Fibroblast of skin of abdomen (primary cell): ENCODE results near the gene B3GAT1.

Experiments
- DNase-seq: peaks from one replicate; pipeline ENCODE4 v3.0.0-alpha.2; 2013

Gene B3GAT1

GRCh38 chr11:134371436-134372185 lies 40.4 kb downstream of the B3GAT1 start:
- DNase-seq = no peak

GRCh38 chr11:134370526-134371435 lies 41.3 kb downstream of the B3GAT1 start:
- DNase-seq = no peak

- DNase-seq = no peak
Observed at GRCh38 chr11:134369656-134370525, 42.2 kb downstream of the B3GAT1 start.

- DNase-seq = no peak
Observed at GRCh38 chr11:134367781-134368180, 44.3 kb downstream of the B3GAT1 start.

- DNase-seq = no peak
Observed at GRCh38 chr11:134366254-134366653, 45.8 kb downstream of the B3GAT1 start.

DNA sequence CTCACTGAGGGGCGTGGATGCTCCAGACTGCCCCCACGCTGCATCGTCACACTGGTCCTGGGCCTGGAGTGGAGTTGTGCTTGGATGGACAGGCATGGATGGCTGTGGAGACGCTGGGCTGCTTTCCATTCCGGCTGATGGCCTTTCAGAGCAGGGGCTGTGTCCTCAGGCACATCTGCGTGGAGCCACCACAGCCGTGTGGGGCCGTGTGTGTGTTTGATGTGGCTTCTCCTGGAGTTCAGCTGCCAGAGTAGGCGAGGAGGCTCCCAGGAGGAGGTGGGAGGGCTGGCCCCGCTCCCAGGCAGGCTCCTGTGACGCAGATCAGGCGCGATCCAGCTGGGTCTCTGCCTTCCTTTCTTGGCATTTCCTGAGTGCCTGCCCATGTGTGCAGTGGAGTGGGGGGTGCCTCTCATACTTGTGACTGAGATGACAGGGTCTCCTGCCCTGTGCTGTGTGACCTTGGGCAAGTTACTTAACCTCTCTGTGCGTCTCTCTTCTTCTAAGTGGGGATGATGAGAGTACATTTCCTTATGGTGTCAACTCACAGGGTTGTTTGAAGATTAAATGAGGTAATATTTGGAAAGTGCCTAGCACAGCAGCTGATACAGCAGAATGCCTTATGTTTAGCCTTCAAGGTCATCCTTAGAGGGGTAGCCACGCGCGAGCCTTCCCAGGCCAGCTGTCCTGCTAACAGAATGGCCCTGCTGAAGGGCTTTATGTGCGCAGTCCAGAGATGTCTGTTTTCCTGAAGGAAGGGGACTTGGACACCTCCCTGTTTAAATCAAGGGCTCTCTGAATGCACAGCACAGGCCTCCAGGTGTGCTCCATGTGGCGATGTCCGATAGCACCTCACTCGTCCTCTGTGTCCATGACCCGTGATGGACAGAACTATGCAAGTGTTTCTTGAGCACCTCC lies 46.8 kb downstream of the B3GAT1 start:
- DNase-seq = no peak

- no peak for DNase-seq
Observed at GRCh38 chr11:134364261-134364660, 47.8 kb downstream of the B3GAT1 start.

DNA sequence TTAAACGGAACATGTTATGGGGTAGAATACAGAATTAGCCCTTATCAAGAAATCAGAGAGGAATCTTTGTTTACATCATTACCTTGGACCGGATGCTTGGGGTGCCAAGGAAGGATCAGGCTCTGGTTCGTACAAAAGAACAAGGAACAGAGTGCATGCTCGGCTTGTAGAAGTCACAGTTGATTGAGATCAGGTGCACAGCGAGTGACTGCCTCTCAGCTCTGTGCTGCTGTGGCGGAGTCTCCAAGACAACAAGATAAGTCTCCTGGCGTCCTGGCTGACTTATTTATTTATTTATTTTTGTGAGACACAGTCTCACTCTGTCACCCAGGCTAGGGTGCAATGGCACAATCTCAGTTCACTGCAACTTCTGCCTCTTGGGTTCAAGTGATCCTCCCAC lies 48.5 kb downstream of the B3GAT1 start:
- DNase-seq = no peak

GRCh38 chr11:134363161-134363560 lies 48.9 kb downstream of the B3GAT1 start:
- no peak for DNase-seq

- DNase-seq = no peak
Observed at GRCh38 chr11:134362192-134362901, 49.7 kb downstream of the B3GAT1 start.

GRCh38 chr11:134361661-134362060 lies 50.4 kb downstream of the B3GAT1 start:
- DNase-seq = no peak

DNA sequence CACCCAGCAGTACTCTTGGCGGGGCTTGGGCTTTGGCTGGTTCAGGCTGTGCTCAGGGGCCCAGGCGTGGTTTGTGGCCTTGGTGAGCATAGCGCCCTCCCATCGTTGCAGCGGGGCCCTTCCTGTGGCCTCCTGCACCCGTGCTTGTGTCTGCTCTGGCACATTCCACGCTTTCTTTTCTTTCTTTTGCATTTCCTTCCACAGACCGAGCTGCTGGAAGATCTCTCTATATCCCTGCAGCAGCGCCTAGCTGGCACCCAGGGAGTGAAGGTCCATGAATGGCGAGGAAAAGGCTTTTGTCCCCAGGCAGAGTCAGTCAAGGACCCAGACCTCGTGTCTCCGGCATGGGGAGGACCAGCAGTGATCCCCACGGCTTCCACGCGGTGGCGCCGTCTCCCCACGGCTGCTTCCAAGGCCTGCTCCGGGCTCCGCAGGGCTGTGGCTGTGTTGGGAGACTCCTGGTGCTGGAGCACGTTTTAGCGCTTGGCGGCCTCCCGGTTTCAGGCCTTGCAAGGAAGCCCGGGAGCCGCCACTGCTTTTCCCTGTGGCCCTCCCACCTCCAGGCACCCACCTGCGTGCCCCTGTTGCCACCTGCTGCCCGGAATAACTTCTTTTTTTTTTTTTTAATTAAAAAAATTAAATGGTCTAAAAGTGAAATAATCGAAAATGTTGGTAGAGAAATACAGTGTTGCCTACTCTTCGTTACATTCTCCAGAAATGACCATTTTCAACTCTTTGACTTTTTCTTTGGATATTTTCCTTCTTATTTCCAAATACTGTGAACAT lies 51.8 kb downstream of the B3GAT1 start:
- peak; percentile 47 for DNase-seq

DNA sequence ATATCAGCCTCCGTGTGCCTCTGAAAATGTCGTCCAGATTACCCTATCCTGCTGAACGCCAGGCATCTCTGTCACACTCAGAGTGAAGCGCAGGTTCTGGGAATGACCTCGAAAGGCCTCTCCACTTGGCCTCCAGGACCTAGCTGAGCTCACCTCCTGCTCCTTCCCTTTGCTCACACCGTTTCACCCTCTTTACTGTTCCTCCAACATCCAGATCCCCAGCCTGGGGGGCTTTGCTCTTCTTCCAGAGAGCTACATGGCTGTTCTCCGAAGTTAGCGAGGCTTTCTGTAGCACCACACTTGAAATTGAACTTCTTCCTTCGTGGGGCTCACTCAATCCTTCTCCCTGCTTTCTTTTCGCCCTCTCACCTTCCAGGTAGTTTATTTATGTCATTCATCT lies 52.4 kb downstream of the B3GAT1 start:
- no peak for DNase-seq

- no peak for DNase-seq
Observed at GRCh38 chr11:134358856-134359490, 53.1 kb downstream of the B3GAT1 start.

DNA sequence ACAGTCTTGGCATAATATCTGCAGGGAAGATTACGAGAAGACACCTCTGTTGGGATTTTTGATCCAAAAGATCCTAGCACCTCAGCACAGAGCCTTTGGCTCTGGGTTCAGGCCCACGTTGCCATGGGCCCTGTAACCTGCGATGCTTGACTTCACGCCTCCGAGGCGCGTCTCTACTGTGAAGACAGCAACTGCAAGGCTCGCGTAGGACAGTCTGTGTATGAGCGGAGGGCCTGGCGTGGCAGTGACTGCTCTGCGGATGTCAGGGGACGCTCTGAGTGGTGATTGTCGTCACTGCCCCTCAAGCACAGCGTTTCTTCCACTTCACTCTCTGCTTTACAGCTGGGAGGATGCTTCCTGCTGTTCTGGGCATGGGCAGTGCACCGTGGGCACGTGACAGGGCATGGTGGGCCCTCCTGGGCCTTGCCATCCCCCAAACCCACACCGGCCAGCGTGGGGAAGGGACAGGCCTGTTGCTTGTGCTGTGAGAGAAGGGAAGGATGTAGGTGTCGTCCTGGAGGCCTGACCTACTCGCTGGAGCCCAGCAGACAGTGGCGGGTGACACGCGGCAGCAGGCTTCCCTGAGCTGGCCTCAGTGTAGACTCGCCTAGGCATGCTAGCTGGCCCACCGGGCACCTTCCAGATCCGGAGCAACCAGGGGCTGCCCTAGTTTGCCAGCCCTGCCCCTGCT lies 53.7 kb downstream of the B3GAT1 start:
- no peak for DNase-seq

DNA sequence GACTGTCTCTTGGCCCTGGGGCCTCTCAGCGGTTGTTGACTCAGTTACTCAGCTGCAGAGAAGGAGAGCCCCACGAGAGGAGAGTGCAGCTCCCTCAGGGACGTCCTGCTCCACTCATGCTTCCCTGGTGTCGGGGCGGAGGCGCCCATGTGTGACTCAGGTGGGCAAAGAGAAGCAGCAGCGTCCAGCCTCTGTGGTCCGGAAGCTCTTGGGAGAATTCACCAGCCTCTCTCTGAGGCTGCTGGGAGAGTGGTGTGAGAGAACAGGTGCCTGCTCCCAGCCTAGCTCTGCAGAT lies 54.5 kb downstream of the B3GAT1 start:
- no peak for DNase-seq

DNA sequence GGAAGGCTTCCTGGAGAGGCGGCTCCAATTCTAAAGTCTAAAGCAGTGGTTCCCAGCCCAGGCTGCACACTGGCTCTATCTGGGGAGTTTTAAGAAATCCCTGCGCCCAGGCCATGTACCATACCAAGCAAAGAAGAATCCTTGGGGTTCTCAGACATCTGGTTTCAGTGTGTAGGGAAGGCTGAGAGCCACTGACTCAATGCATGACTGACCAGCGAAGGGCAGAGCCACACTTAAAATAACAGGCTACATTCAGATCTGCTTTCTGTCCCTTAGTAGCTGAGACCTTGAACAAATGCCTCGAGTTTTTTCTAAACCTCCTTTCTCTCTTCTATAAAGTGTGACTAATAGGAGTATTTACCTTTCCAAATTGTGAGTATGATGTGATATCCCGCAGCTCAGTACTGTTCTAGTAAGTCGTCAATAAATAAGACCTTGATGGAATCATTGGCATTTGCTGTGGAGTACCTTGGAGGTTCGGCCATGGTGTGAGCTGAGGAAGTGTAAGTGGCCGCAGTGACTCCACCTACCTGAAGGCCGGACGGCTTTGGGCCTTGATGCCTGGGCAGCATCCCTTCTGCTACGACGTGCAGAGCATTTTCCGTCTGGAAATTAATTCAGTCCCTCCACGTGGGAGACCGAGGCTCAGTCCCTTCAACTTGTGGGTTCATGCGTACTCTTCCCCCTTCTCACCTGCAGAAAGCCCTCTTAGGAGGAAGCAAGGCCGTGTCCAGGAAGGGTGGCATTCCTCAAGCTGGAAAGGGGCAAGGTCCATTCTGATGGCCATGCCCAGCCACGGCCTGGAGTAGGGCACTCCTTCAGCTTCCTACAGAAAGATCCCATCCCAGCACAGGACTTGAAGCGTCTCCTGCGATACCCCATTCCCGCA lies 55.1 kb downstream of the B3GAT1 start:
- DNase-seq = no peak

DNA sequence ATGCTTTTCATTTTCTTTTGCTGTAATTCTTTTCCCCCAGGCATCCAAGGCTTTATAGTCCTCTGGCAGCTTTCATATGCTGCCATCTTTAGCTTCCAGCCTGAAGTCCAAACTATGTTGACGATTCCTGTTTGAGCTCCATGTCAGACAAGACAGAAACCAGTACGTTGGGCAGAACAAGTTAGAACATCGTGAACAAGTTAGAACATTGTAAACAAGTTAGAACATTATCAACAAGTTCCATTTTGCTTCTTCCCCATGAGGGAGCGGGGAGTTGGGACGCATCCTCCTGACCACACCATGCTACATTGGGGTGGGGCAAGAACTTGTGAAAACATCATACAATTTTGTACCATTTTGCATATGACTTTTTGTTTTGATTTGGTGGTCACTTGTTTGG lies 56.4 kb downstream of the B3GAT1 start:
- DNase-seq = no peak
